GM19099 (cell line): ENCODE data around the gene PTPRR.

Experiments
- POLR2A ChIP-seq: IDR thresholded peaks from 3 replicates; pipeline ENCODE4 v1.6.1; 2011; ENCODE audit warnings: low read depth; ENCODE audit not compliant: insufficient read length; ENCODE audit errors: extremely low read depth

Gene PTPRR

GRCh38 chr12:70732287-70732686, 188.3 kb downstream of the PTPRR start:
- no peak for TF ChIP-seq POLR2A

GRCh38 chr12:70730675-70731180, 189.8 kb downstream of the PTPRR start:
- no peak for TF ChIP-seq POLR2A

- TF ChIP-seq POLR2A, result no peak
These were observed 196.1 kb downstream of the PTPRR start for GRCh38 chr12:70724444-70724843.

- TF ChIP-seq POLR2A, result no peak
These were observed 197.8 kb downstream of the PTPRR start for GRCh38 chr12:70722584-70723343.

- no peak for TF ChIP-seq POLR2A
These were observed 198.7 kb downstream of the PTPRR start for GRCh38 chr12:70721656-70722357.

GRCh38 chr12:70721216-70721615, 199.3 kb downstream of the PTPRR start:
- TF ChIP-seq POLR2A, result no peak

GRCh38 chr12:70719672-70720420, 200.7 kb downstream of the PTPRR start:
- TF ChIP-seq POLR2A, result no peak

GRCh38 chr12:70719071-70719470, 201.5 kb downstream of the PTPRR start:
- TF ChIP-seq POLR2A, result no peak

GRCh38 chr12:70711831-70712230, 208.7 kb downstream of the PTPRR start:
- TF ChIP-seq POLR2A, result no peak

- TF ChIP-seq POLR2A, result no peak
These were observed 211.5 kb downstream of the PTPRR start for GRCh38 chr12:70709022-70709421.

- no peak for TF ChIP-seq POLR2A
These were observed 213.9 kb downstream of the PTPRR start for GRCh38 chr12:70706611-70707010.

GRCh38 chr12:70698345-70698744, 222.2 kb downstream of the PTPRR start:
- no peak for TF ChIP-seq POLR2A

- no peak for TF ChIP-seq POLR2A
These were observed 225.0 kb downstream of the PTPRR start for GRCh38 chr12:70695361-70696023.

- TF ChIP-seq POLR2A, result no peak
These were observed 227.8 kb downstream of the PTPRR start for GRCh38 chr12:70692681-70693288.
